Natural killer cell (primary cell): ENCODE results near the gene TMEM202. TPM values are rescaled to one million over a fixed set of nuclear protein-coding genes. Genes with fewer than 3 reads are reported as not detected.

Source experiments
- ATAC-seq, 3 donors: fragments of 150-1000 bp in 2 of 3; fragments of 200-7000 bp in 1 of 3; cut with Tn5 transposase; 1 replicate in 1 of 3; 2 replicates in 2 of 3; pipeline ENCODE4 v1.10.0; 2021; ENCODE audit warnings: mild to moderate bottlenecking in 2 of 3, moderate library complexity in 2 of 3
- DNase-seq, 2 donors: peaks; one replicate each; pipeline versions ENCODE4 v3.0.0 to v3.0.0-alpha.2; 2013 to 2021; ENCODE audit warnings: mixed read lengths in 1 of 2
- H3K27ac ChIP-seq: one replicate; pipeline ENCODE4 v1.5.1; 2013; ENCODE audit warnings: mild to moderate bottlenecking, low read length
- H3K27me3 ChIP-seq: one replicate; pipeline ENCODE4 v1.6.1; 2013; ENCODE audit warnings: low read length; ENCODE audit not compliant: control insufficient read depth, insufficient read depth
- H3K36me3 ChIP-seq: one replicate; pipeline ENCODE4 v1.6.1; 2013; ENCODE audit warnings: low read length; ENCODE audit not compliant: control insufficient read depth, insufficient read depth
- H3K4me1 ChIP-seq: one replicate; pipeline ENCODE4 v1.6.1; 2013; ENCODE audit warnings: low read length; ENCODE audit not compliant: control insufficient read depth, insufficient read depth
- H3K4me3 ChIP-seq: one replicate; pipeline ENCODE4 v1.5.1; 2013; ENCODE audit warnings: low read length
- H3K9me3 ChIP-seq: one replicate; pipeline ENCODE4 v1.6.1; 2013; ENCODE audit warnings: low read length; ENCODE audit not compliant: control insufficient read depth, insufficient read depth
- H3K27ac Mint-ChIP-seq, 2 donors: one replicate each; pipeline ENCODE4 v1.8.0; 2022; ENCODE audit warnings: mild to moderate bottlenecking in 2 of 2, mixed read lengths in 2 of 2, moderate library complexity in 1 of 2
- H3K27me3 Mint-ChIP-seq, 2 donors: one replicate each; pipeline ENCODE4 v1.8.0; 2022; ENCODE audit warnings: low read depth in 2 of 2, mixed read lengths in 2 of 2
- H3K36me3 Mint-ChIP-seq: one replicate; pipeline ENCODE4 v1.8.0; 2022; ENCODE audit warnings: mixed read lengths
- H3K4me1 Mint-ChIP-seq, 2 donors: one replicate each; pipeline ENCODE4 v1.8.0; 2022; ENCODE audit warnings: mixed read lengths in 2 of 2
- H3K4me3 Mint-ChIP-seq: one replicate; pipeline ENCODE4 v1.8.0; 2022; ENCODE audit warnings: mild to moderate bottlenecking, moderate library complexity, mixed read lengths
- H3K9me3 Mint-ChIP-seq, 2 donors: one replicate each; pipeline ENCODE4 v1.8.0; 2022; ENCODE audit warnings: mixed read lengths in 2 of 2
- CTCF ChIP-seq: fragments of 200-600 bp; IDR thresholded peaks from one replicate; pipeline ENCODE4 v1.8.0; 2022; ENCODE audit warnings: antibody characterized with exemption
- WGBS: methylation state at CpG from one replicate; pipeline ENCODE4 v1.1.7; 2013; ENCODE audit warnings: missing lambda C conversion rate; ENCODE audit not compliant: insufficient coverage; 5-methylcytosine and 5-hydroxymethylcytosine counted together
- intact Hi-C: fragments of 100-400 bp; cut with micrococcal nuclease; formaldehyde crosslinking; loops from one replicate; pipeline ENCODE4 v1.14.2; 2022
- total RNA-seq, 4 donors: library from RNA; stranded (reverse); fragments of 120-200 nt in 1 of 4; gene quantifications; one replicate each; pipeline versions ENCODE4 v1.2.3 to v1.2.4, GENCODE V29; 2013 to 2022

The TMEM202 gene
- total RNA-seq, 3 donors from 2014 or later (not counting 1 experiment from before 2014, with no cell fraction given): not detected

- H3K27me3 Mint-ChIP-seq: peaks cover 2 to 45% of the 10 kb centered on the region in 2 donors
- WGBS: 75% methylated on average over 1 of the region's 1 CpG
- no peak overlapping the region for H3K27ac Mint-ChIP-seq
- intact Hi-C loops: no loop called here
- peaks cover 0 to 8% of the 10 kb centered on the region in 2 donors for H3K4me1 Mint-ChIP-seq
- no peaks in the 10 kb centered on the region for H3K4me1 ChIP-seq
- ATAC-seq (no peak), DNase-seq (no peak)
- H3K27ac ChIP-seq: no peak overlapping the region
- no peaks in the 10 kb centered on the region for H3K36me3 Mint-ChIP-seq
- H3K9me3 Mint-ChIP-seq: no peaks in the 10 kb centered on the region
- no peak overlapping the region for H3K4me3 ChIP-seq
- H3K27me3 ChIP-seq: no peaks in the 10 kb centered on the region
- no peaks in the 10 kb centered on the region for H3K36me3 ChIP-seq
- TF ChIP-seq CTCF: no peak
- H3K4me3 Mint-ChIP-seq: no peak overlapping the region
- no peaks in the 10 kb centered on the region for H3K9me3 ChIP-seq
These were observed 47.3 kb downstream of the TMEM202 start for GRCh38 chr15:72445426-72445825.

DNA sequence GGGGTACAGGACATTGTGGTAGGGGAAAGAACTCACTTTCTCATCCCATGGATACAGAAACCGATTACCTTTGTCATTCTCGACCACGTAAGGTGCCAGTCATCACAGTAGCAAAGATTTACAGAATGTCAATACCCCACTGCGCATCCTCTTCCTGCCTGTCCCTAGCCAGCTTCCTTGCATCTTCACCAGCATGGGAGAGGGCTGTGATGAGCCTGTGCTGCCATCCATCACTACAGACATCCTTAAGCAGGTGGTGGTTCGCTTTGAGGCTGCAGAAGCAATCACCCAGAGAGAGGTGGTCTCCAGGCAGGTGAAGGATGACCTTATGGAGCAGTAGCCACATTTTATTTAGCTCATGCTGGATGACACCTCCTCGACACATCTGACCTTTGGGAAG is 52.7 kb downstream of the TMEM202 start:
- intact Hi-C loops: no loop called here
- DNase-seq (no peak), ATAC-seq (no peak)
- Histone ChIP-seq H3K4me1 (no peaks in the 10 kb centered on the region), H3K36me3 (no peaks in the 10 kb centered on the region), H3K27ac (no peak overlapping the region), H3K4me3 (no peak overlapping the region), H3K27me3 (peaks cover 2% of the 10 kb centered on the region), H3K9me3 (no peaks in the 10 kb centered on the region)
- no peaks in the 10 kb centered on the region for H3K36me3 Mint-ChIP-seq
- H3K4me1 Mint-ChIP-seq: no peaks in the 10 kb centered on the region
- WGBS: 95% methylated on average over 6 of the region's 6 CpGs
- TF ChIP-seq CTCF: no peak
- no peak overlapping the region for H3K27ac Mint-ChIP-seq
- peaks cover 2 to 17% of the 10 kb centered on the region in 2 donors for H3K27me3 Mint-ChIP-seq
- no peaks in the 10 kb centered on the region for H3K9me3 Mint-ChIP-seq
- no peak overlapping the region for H3K4me3 Mint-ChIP-seq

DNA sequence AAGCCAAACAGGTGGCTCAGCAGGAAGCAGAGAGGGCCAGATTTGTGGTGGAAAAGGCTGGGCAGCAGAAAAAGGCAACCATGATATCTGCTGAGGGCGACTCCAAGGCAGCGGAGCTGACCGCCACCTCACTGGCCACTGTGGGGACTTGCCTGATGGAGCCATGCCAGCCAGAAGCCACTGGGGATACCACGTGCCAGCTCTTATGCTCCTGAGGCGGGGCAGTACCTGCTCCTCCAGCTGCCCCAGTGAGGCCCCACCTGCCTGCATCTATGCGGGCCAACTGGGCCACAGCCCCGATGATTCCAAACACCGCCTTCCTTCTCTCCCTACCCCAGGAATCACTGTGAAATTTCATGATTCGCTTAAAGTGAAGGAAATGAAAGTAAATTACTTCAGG is 53.1 kb downstream of the TMEM202 start:
- no peak for ATAC-seq
- Histone ChIP-seq H3K9me3 (no peaks in the 10 kb centered on the region), H3K36me3 (no peaks in the 10 kb centered on the region), H3K27me3 (peaks cover 2% of the 10 kb centered on the region), H3K4me1 (no peaks in the 10 kb centered on the region), H3K27ac (no peak overlapping the region), H3K4me3 (no peak overlapping the region)
- Mint-ChIP-seq H3K27ac (no peak overlapping the region), H3K4me3 (no peak overlapping the region), H3K4me1 (no peaks in the 10 kb centered on the region), H3K36me3 (no peaks in the 10 kb centered on the region), H3K9me3 (no peaks in the 10 kb centered on the region), H3K27me3 (peaks cover 4 to 14% of the 10 kb centered on the region in 2 donors)
- intact Hi-C loops: no loop called here
- no peak for TF ChIP-seq CTCF
- no peak for DNase-seq
- WGBS: 91% methylated on average over 7 of the region's 9 CpGs

GRCh38 chr15:72456684-72457083 is 58.6 kb downstream of the TMEM202 start:
- WGBS: 97% methylated on average over 3 of the region's 7 CpGs
- Histone ChIP-seq H3K36me3 (no peaks in the 10 kb centered on the region), H3K4me1 (no peaks in the 10 kb centered on the region), H3K4me3 (no peak overlapping the region), H3K27ac (no peak overlapping the region), H3K9me3 (no peaks in the 10 kb centered on the region), H3K27me3 (peaks cover 2% of the 10 kb centered on the region)
- TF ChIP-seq CTCF: no peak
- no peaks in the 10 kb centered on the region for H3K36me3 Mint-ChIP-seq
- peaks cover 0 to 4% of the 10 kb centered on the region in 2 donors for H3K27me3 Mint-ChIP-seq
- intact Hi-C loops: no loop called here
- peaks cover 0 to 4% of the 10 kb centered on the region in 2 donors for H3K4me1 Mint-ChIP-seq
- ATAC-seq: no peak
- H3K9me3 Mint-ChIP-seq: no peaks in the 10 kb centered on the region
- H3K27ac Mint-ChIP-seq: no peak overlapping the region
- DNase-seq: no peak
- H3K4me3 Mint-ChIP-seq: no peak overlapping the region
